Subcutaneous adipose tissue (tissue), 4 donors: ENCODE data around the gene KCNMA1. TPM values are rescaled to one million over a fixed set of nuclear protein-coding genes. Genes with fewer than 3 reads are reported as not detected.

Source experiments
- CTCF ChIP-seq: fragments of 450-650 bp; IDR thresholded peaks from one replicate; pipeline ENCODE4 v1.5.1; 2016; ENCODE audit warnings: low read depth, mild to moderate bottlenecking, control low read depth, antibody characterized with exemption, moderate library complexity
- total RNA-seq, 4 donors: library from RNA; depleted of rRNA; stranded (reverse); fragments of >200 nt; gene quantifications; one replicate each; pipeline ENCODE4 v1.1.0, GENCODE V29; 2016

The KCNMA1 gene
- total RNA-seq, 4 donors from 2014 or later, result 10.3 to 91.5 (median 23.8) TPM

- TF ChIP-seq CTCF, result no peak
Measured at GRCh38 chr10:77212632-77213031, 425.0 kb downstream of the KCNMA1 start.

DNA sequence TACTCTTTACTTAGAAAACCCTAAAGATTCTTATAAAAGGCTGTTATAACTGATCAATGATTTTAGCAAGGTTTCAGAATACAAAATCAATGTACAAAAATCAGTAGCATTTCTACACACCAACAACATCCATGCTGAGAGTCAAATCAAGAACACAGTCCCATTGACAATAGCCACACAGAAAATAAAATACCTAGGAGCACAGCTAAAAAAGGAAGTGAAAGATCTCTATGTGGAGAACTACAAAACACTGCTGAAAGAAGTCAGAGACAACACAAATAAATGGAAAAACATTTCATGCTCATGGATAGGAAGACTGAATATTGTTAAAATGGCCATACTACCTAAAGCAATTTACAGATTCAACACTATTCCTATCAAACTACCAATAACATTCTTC is 427.0 kb downstream of the KCNMA1 start:
- TF ChIP-seq CTCF, result no peak

DNA sequence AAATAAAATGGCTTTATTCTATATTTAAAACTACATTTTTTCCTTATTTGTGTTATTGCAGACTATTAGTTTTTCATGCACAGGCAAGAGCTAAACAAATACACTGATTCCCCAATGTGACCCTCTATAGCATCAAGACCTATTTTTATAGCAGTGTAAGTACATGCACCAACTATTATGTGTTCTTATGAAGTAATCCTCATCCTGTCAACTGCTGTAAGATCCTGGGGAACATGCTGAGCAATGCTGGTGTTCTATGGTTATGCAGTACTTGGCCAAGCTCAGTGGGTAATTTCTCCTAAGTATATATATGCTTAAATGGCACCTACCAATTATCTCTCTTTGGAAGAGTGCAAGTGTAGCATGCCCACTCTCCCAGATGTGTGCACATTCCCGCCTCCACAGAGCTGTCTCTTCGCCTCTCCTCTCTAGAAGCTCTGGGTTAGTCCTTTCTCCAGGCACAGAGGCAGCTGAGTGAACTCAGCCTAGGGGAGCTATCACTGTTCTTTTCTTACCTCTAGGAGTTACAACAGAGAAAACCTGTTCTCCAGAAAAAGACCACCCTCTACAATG is 428.8 kb downstream of the KCNMA1 start:
- no peak for TF ChIP-seq CTCF

- TF ChIP-seq CTCF, result no peak
Measured at GRCh38 chr10:77207828-77208185, 429.8 kb downstream of the KCNMA1 start.

DNA sequence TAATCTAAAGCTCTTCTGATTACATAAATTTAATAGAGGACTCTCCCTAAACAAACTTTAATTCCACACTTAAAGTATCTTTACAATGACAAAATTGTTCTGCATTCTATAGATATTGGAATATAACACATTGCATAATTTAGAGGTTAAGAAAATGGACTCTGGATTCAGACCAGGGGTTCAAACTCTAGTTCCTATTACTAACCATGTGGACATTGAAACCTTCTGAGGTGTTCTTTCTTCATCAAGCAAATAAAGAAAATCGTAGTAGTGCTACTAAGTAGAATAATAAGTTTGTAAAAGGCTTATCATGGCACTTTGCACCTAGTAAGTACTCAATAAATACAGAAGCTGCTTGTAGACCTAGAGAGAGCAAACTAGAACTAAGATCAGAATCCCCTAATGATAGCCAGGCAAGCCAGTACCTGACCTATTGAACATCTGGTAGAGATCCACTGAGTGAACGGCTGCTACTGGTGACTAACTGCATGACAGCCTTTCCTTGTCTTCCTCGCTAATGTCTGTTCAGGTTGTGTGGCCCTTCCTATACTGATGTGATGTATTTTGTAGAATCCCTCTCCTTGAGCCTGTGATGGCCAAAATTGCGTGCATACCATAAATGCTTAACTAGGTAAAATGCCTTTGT is 430.3 kb downstream of the KCNMA1 start:
- TF ChIP-seq CTCF, result no peak

DNA sequence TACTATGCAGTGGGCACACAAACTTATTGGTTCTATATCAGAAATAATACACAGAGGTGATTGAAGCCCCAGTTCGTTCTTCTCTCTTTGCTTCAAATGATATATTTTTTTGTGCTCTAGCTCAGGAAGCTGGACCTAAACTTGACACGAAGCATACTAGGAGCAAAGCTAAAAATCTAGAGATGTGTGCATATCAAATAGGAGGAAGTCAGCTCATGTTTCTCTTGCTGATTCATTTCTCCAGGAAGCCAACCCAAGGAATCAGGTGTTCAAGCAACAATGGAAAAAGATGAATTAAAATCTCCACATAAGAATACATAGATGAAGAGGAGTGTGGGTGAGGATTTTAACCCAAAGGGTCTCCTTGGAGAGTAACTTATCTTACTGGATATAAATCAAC is 432.5 kb downstream of the KCNMA1 start:
- no peak for TF ChIP-seq CTCF

GRCh38 chr10:77204171-77204570 is 433.4 kb downstream of the KCNMA1 start:
- no peak for TF ChIP-seq CTCF
